ENCODE results near the gene CPT1A.

Gene CPT1A

GRCh38 chr11:68839054-68839865 lies 2.5 kb downstream of the CPT1A start:
- Histone ChIP-seq H3K4me2 (ENCODE audit: low read length) (peak overlapping the region; percentile 68), H3K79me2 (ENCODE audit: insufficient read depth, low read length) (no peaks in the 10 kb centered on the region; the same call in 1 of the 2 replicates), H3F3A (ENCODE audit: insufficient read depth, low read length) (peaks cover 11% of the 10 kb centered on the region; the same call in 1 of the 2 replicates), H2AFZ (ENCODE audit: low read length) (no peak overlapping the region), H3K27me3 (ENCODE audit: insufficient read depth, low read length) (no peaks in the 10 kb centered on the region), H3K27ac (ENCODE audit: low read depth, low read length, poor library complexity, severe bottlenecking) (peak overlapping the region; percentile 92), H3K9me2 (ENCODE audit: low read depth, low read length) (no peaks in the 10 kb centered on the region), H3K36me3 (ENCODE audit: insufficient read depth, low read length) (no peaks in the 10 kb centered on the region), H3K4me3 (ENCODE audit: low read depth, low read length, poor library complexity, severe bottlenecking) (peak overlapping the region; percentile 81), H4K20me1 (ENCODE audit: insufficient read depth, low read length) (no peaks in the 10 kb centered on the region), H3K9ac (ENCODE audit: low read length) (peak overlapping the region; percentile 72), H3K9me3 (ENCODE audit: low read length) (no peaks in the 10 kb centered on the region), H3K4me1 (ENCODE audit: insufficient read depth, low read length, severe bottlenecking) (peaks cover 56% of the 10 kb centered on the region)
- TF ChIP-seq EZH2 (IDR thresholded peaks at IDR 0.05; ENCODE audit: borderline replicate concordance, low read length) = no peak
- TF ChIP-seq CTCF (IDR thresholded peaks at IDR 0.05; ENCODE audit: low read length) = no peak

GRCh38 chr11:68838572-68838964 lies 3.1 kb downstream of the CPT1A start:
- no peak overlapping the region for H2AFZ ChIP-seq (ENCODE audit: low read length)
- peak overlapping the region; percentile 70 for H3K9ac ChIP-seq (ENCODE audit: low read length)
- H4K20me1 ChIP-seq (ENCODE audit: insufficient read depth, low read length) = no peaks in the 10 kb centered on the region
- H3K4me3 ChIP-seq (ENCODE audit: low read depth, low read length, poor library complexity, severe bottlenecking) = peak overlapping the region; percentile 81
- H3K36me3 ChIP-seq (ENCODE audit: insufficient read depth, low read length) = no peaks in the 10 kb centered on the region
- no peaks in the 10 kb centered on the region for H3K27me3 ChIP-seq (ENCODE audit: insufficient read depth, low read length)
- peak overlapping the region; percentile 92 for H3K27ac ChIP-seq (ENCODE audit: low read depth, low read length, poor library complexity, severe bottlenecking)
- peaks cover 11% of the 10 kb centered on the region; the same call in 1 of the 2 replicates for H3F3A ChIP-seq (ENCODE audit: insufficient read depth, low read length)
- H3K9me2 ChIP-seq (ENCODE audit: low read depth, low read length) = no peaks in the 10 kb centered on the region
- no peak for TF ChIP-seq CTCF (IDR thresholded peaks at IDR 0.05; ENCODE audit: low read length)
- TF ChIP-seq EZH2 (IDR thresholded peaks at IDR 0.05; ENCODE audit: borderline replicate concordance, low read length) = no peak
- H3K4me1 ChIP-seq (ENCODE audit: insufficient read depth, low read length, severe bottlenecking) = peaks cover 49% of the 10 kb centered on the region
- no peaks in the 10 kb centered on the region; the same call in 1 of the 2 replicates for H3K79me2 ChIP-seq (ENCODE audit: insufficient read depth, low read length)
- peak overlapping the region; percentile 68 for H3K4me2 ChIP-seq (ENCODE audit: low read length)
- no peaks in the 10 kb centered on the region for H3K9me3 ChIP-seq (ENCODE audit: low read length)

GRCh38 chr11:68837583-68838571 lies 3.8 kb downstream of the CPT1A start:
- H3K27me3 ChIP-seq (ENCODE audit: insufficient read depth, low read length) = no peaks in the 10 kb centered on the region
- no peaks in the 10 kb centered on the region; the same call in 1 of the 2 replicates for H3K79me2 ChIP-seq (ENCODE audit: insufficient read depth, low read length)
- no peak for TF ChIP-seq CTCF (IDR thresholded peaks at IDR 0.05; ENCODE audit: low read length)
- TF ChIP-seq EZH2 (IDR thresholded peaks at IDR 0.05; ENCODE audit: borderline replicate concordance, low read length) = no peak
- H3K4me2 ChIP-seq (ENCODE audit: low read length) = peak overlapping the region; percentile 68
- no peaks in the 10 kb centered on the region for H3K9me3 ChIP-seq (ENCODE audit: low read length)
- no peak overlapping the region for H3K4me3 ChIP-seq (ENCODE audit: low read depth, low read length, poor library complexity, severe bottlenecking)
- no peaks in the 10 kb centered on the region for H3K9me2 ChIP-seq (ENCODE audit: low read depth, low read length)
- H4K20me1 ChIP-seq (ENCODE audit: insufficient read depth, low read length) = no peaks in the 10 kb centered on the region
- peaks cover 11% of the 10 kb centered on the region; the same call in 1 of the 2 replicates for H3F3A ChIP-seq (ENCODE audit: insufficient read depth, low read length)
- no peak overlapping the region for H2AFZ ChIP-seq (ENCODE audit: low read length)
- no peak overlapping the region; the same call in 1 of the 2 replicates for H3K9ac ChIP-seq (ENCODE audit: low read length)
- H3K36me3 ChIP-seq (ENCODE audit: insufficient read depth, low read length) = no peaks in the 10 kb centered on the region
- H3K27ac ChIP-seq (ENCODE audit: low read depth, low read length, poor library complexity, severe bottlenecking) = peak overlapping the region; percentile 92
- peaks cover 42% of the 10 kb centered on the region for H3K4me1 ChIP-seq (ENCODE audit: insufficient read depth, low read length, severe bottlenecking)
